K562 (cell line): ENCODE measurements around the gene SEH1L. TPM values are rescaled to one million over a fixed set of nuclear protein-coding genes. Genes with fewer than 3 reads are reported as not detected.
"Not testable (repeated sequence)": the region's sequence is repeated elsewhere in the genome, so short reads cannot be mapped to it uniquely, and the experiment has no call there.

ENCODE experiments used
- ATAC-seq: fragments of 200-7000 bp; cut with Tn5 transposase; 3 replicates; pipeline ENCODE4 v1.9.1; 2020; ENCODE audit warnings: moderate library complexity
- BruUV-seq: library from RNA; stranded (reverse); fragments of 400-500 nt; replicated peaks from 2 replicates; lab custom pipeline; 2021; lab: Mats Ljungman, UMichigan
- CTCF ChIA-PET: fragments of 300-600 bp; formaldehyde crosslinking; extraction: SDS; loops from one replicate; lab custom pipeline; 2021; ENCODE audit warnings: low intra/inter-chr PET ratio; lab: Yijun Ruan, JAX
- POLR2A ChIA-PET: fragments of 300-600, 350-650 bp; sonication (Branson Sonifier 250); formaldehyde crosslinking; extraction: SDS; loops from one replicate; lab custom pipeline; 2021; ENCODE audit warnings: antibody characterized with exemption, inconsistent platforms; lab: Yijun Ruan, JAX
- DNase-seq, 4 experiments: peaks; one replicate each; pipeline versions ENCODE4 v3.0.0 to v3.0.0-alpha.2; 2011 to 2018; ENCODE audit warnings: low spot score in 3 of 4, mixed read lengths in 3 of 4; ENCODE audit errors: extremely low read depth in 1 of 4
- FAIRE-seq: peaks from 2 replicates; lab custom pipeline; 2011; peaks lifted over from hg19 to GRCh38; lab: Jason Lieb, UNC
- H2AFZ ChIP-seq: 2 replicates; pipeline ENCODE4 v1.6.0; 2011; ENCODE audit warnings: low read depth, low read length, control low read depth, inconsistent platforms
- H3K27ac ChIP-seq: fragments of 200-600 bp; 3 replicates; pipeline ENCODE4 v1.8.0; 2011; ENCODE audit warnings: low read depth, mild to moderate bottlenecking, control low read depth, inconsistent platforms, low read length, moderate library complexity, mixed read lengths; ENCODE audit errors: extremely low read depth
- H3K27me3 ChIP-seq, 2 experiments: fragments of 300-600 bp in 1 of 2; 2 replicates in 1 of 2; 3 replicates in 1 of 2; pipeline versions ENCODE4 v1.6.0 to v1.8.0; 2011; ENCODE audit warnings: inconsistent platforms in 2 of 2, low read length in 2 of 2, mild to moderate bottlenecking in 1 of 2, mixed read lengths in 1 of 2, moderate library complexity in 1 of 2; ENCODE audit not compliant: control insufficient read depth in 2 of 2, insufficient read depth in 2 of 2
- H3K36me3 ChIP-seq: fragments of 300-600 bp; 3 replicates; pipeline ENCODE4 v1.8.0; 2011; ENCODE audit warnings: mild to moderate bottlenecking, low read length, inconsistent platforms; ENCODE audit not compliant: control insufficient read depth, insufficient read depth
- H3K4me1 ChIP-seq, 2 experiments: fragments of 200-600 bp in 1 of 2; replicated peaks in 1 of 2; 2 replicates in 1 of 2; 3 replicates in 1 of 2; pipeline versions ENCODE4 v1.5.1 to v1.8.0; 2011; ENCODE audit warnings: inconsistent platforms in 2 of 2, low read length in 2 of 2, mild to moderate bottlenecking in 1 of 2, mixed read lengths in 1 of 2, moderate library complexity in 1 of 2; ENCODE audit not compliant: control insufficient read depth in 2 of 2, insufficient read depth in 2 of 2
- H3K4me2 ChIP-seq: 2 replicates; pipeline ENCODE4 v1.6.1; 2011; ENCODE audit warnings: low read length, control low read depth, inconsistent platforms, mixed read lengths; ENCODE audit not compliant: insufficient read depth
- H3K4me3 ChIP-seq: fragments of 200-600 bp; sonication (generic), shearing (Covaris generic); 2 replicates; pipeline ENCODE4 v1.5.1; 2016; ENCODE audit warnings: control low read depth, inconsistent platforms
- H3K79me2 ChIP-seq: fragments of 200-600 bp; 3 replicates; pipeline ENCODE4 v1.8.0; 2011; ENCODE audit warnings: low read length, inconsistent platforms; ENCODE audit not compliant: control insufficient read depth, insufficient read depth
- H3K9ac ChIP-seq, 2 experiments: 2 replicates each; pipeline versions ENCODE4 v1.6.0 to v1.6.1; 2011; ENCODE audit warnings: low read depth in 2 of 2, low read length in 2 of 2, control low read depth in 1 of 2, inconsistent platforms in 1 of 2, mild to moderate bottlenecking in 1 of 2, mixed read lengths in 1 of 2; ENCODE audit not compliant: insufficient read depth in 1 of 2
- H3K9me1 ChIP-seq: one replicate; pipeline ENCODE4 v1.6.0; 2011; ENCODE audit warnings: inconsistent platforms, mild to moderate bottlenecking, low read length, moderate library complexity; ENCODE audit not compliant: control insufficient read depth, insufficient read depth
- H3K9me3 ChIP-seq: replicated peaks from 2 replicates; pipeline ENCODE4 v1.5.1; 2011; ENCODE audit warnings: low read depth, low read length, inconsistent platforms; ENCODE audit not compliant: control insufficient read depth, insufficient read depth
- H4K20me1 ChIP-seq: replicated peaks from 2 replicates; pipeline ENCODE4 v1.6.1; 2011; ENCODE audit warnings: low read length, inconsistent platforms, mixed read lengths; ENCODE audit not compliant: control insufficient read depth, insufficient read depth
- BCL6 ChIP-seq: fragments of 250-450 bp; sonication (Bioruptor Pico); IDR thresholded peaks from 2 replicates; pipeline ENCODE4 v1.4.0; 2020
- CHD1 ChIP-seq: fragments of 200-600 bp; sonication (generic); IDR thresholded peaks from one replicate; pipeline ENCODE4 v1.6.1; 2012; ENCODE audit warnings: mild to moderate bottlenecking, moderate library complexity, low read length, inconsistent platforms
- ELF2 ChIP-seq: fragments of 250-450 bp; sonication (Bioruptor Pico); IDR thresholded peaks from 2 replicates; pipeline ENCODE4 v1.5.0; 2021; ENCODE audit warnings: mild to moderate bottlenecking
- ZMIZ1 ChIP-seq, 2 experiments: fragments of 150-350 bp in 1 of 2; IDR thresholded peaks; 2 replicates each; pipeline ENCODE4 v1.6.1; 2012 to 2016; ENCODE audit warnings: low read depth in 2 of 2, low read length in 2 of 2, mild to moderate bottlenecking in 1 of 2, moderate library complexity in 1 of 2
- ZNF324 ChIP-seq: fragments of 250-450 bp; sonication (Bioruptor Pico); IDR thresholded peaks from 2 replicates; pipeline ENCODE4 v1.4.0; 2020; ENCODE audit warnings: mild to moderate bottlenecking
- ZNF511 ChIP-seq: sonication (generic); formaldehyde crosslinking; IDR thresholded peaks from 2 replicates; pipeline ENCODE4 v1.8.0; 2022; ENCODE audit warnings: mild to moderate bottlenecking, missing genetic modification reagents
- ZNF766 ChIP-seq: fragments of 200-800 bp; sonication (Bioruptor generic); conservative IDR thresholded peaks from 2 replicates; pipeline ENCODE4 v1.6.1; 2016; ENCODE audit warnings: missing genetic modification characterization, missing compliant biosample characterization
- WGBS: fragments of 100-300 bp; shearing (Covaris generic); methylation state at CpG from one replicate; pipeline ENCODE4 v1.1.6; 2016; ENCODE audit warnings: low coverage, mixed read lengths; ENCODE audit not compliant: insufficient coverage; ENCODE audit errors: missing lambda C conversion rate; 5-methylcytosine and 5-hydroxymethylcytosine counted together
- in situ Hi-C: fragments of 300-500 bp; cut with MboI; formaldehyde crosslinking; loops from 4 replicates; pipeline ENCODE4 v1.15.0; 2018; ENCODE audit warnings: inconsistent platforms, mixed read lengths
- intact Hi-C: fragments of 100-400 bp; cut with micrococcal nuclease; formaldehyde crosslinking; loops from 2 replicates; pipeline ENCODE4 v1.14.2; 2022
- polyA plus RNA-seq, 8 experiments: library from polyadenylated mRNA; depleted of rRNA in 4 of 8; stranded (reverse) in 5 of 8; unstranded in 3 of 8; fragments of >200 nt; fragmentation: Nextera tagmentation in 2 of 8; fragmentation: Illumina TruSeq in 1 of 8; extraction: Ambion mirVana in 2 of 8; extraction: Trizol in 1 of 8; gene quantifications; 2 replicates each; pipeline versions ENCODE4 v1.2.1 to v1.2.3, GENCODE V29; 2011 to 2014; ENCODE audit warnings: inconsistent platforms in 1 of 8, missing spikeins in 1 of 8
- total RNA-seq, 7 experiments: library from RNA; depleted of rRNA in 6 of 7; stranded (reverse); fragments of >200 nt in 6 of 7; fragmentation: Illumina TruSeq in 2 of 7; extraction: Trizol in 2 of 7; gene quantifications; 2 replicates each; pipeline versions ENCODE4 v1.2.1 to v1.2.3, GENCODE V29; 2011 to 2021; ENCODE audit warnings: low replicate concordance in 1 of 7

SEH1L gene
- total and polyA plus RNA-seq, 9 of the 15 experiments (the other 6 are each of a cell fraction or from before 2014, with no cell fraction given) = 62.2 to 180 (median 108) TPM

DNA sequence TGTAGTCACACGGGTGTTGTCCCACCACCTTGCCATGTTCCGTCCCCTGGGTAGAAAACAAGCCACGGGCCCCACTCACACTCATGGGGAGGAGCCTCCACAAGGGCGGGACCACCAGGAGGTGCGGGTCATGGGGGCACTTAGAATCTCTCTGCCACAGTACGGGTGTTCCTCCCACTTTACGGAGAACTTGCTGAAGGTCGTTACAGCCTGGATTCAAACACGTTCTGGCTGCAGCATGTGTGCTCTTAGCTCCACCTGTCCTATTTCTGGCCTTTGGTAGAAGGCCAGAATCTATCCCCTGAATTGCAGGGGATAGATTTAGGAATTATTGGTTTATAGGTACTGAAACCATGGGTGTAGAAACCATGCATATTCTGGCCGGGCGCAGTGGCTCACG is 28.5 kb downstream of the SEH1L start:
- peaks cover 70% of the 10 kb centered on the region for H3K36me3 ChIP-seq
- ChIA-PET POLR2A (interaction anchor here (0.7 to 2.7 kb wide), 4 partner anchors 9 to 20 kb away, joined by 3 to 16 read pairs (median 8); no protein-coding TSS in a partner anchor), CTCF (no interaction called here)
- in situ Hi-C loops = no loop called here
- no peak for DNase-seq
- no peak overlapping the region for H3K9ac ChIP-seq
- no TSS peak for BruUV-seq
- H3K27me3 ChIP-seq = no peaks in the 10 kb centered on the region
- H3K9me1 ChIP-seq = no peaks in the 10 kb centered on the region
- intact Hi-C loops = no loop called here
- H3K27ac ChIP-seq = no peak overlapping the region
- no peak overlapping the region for H3K4me2 ChIP-seq
- no peak for TF ChIP-seq ZMIZ1 (IDR thresholded peaks at IDR 0.05; ENCODE audit: low read depth in 2 of 2, low read length in 2 of 2)
- no peak for TF ChIP-seq ELF2 (CRISPR knock-in tag)
- no peak for TF ChIP-seq CHD1
- TF ChIP-seq ZNF766 (CRISPR knock-in tag) = no peak
- no peak for TF ChIP-seq BCL6 (CRISPR knock-in tag)
- no peak for TF ChIP-seq ZNF324 (CRISPR knock-in tag)
- TF ChIP-seq ZNF511 (CRISPR knock-in tag) = no peak
- H3K4me3 ChIP-seq = no peak overlapping the region
- no peaks in the 10 kb centered on the region; a peak in 1 of 5 replicates for H3K4me1 ChIP-seq
- H3K9me3 ChIP-seq = no peaks in the 10 kb centered on the region; the same call in 1 of the 2 replicates
- no peak for FAIRE-seq
- no peaks in the 10 kb centered on the region for H4K20me1 ChIP-seq
- H3K79me2 ChIP-seq = peaks cover 16% of the 10 kb centered on the region; the same call in 2 of the 3 replicates
- no peak for ATAC-seq
- no peak overlapping the region for H2AFZ ChIP-seq
- 94% methylated on average over 12 of the region's 12 CpGs for WGBS

DNA sequence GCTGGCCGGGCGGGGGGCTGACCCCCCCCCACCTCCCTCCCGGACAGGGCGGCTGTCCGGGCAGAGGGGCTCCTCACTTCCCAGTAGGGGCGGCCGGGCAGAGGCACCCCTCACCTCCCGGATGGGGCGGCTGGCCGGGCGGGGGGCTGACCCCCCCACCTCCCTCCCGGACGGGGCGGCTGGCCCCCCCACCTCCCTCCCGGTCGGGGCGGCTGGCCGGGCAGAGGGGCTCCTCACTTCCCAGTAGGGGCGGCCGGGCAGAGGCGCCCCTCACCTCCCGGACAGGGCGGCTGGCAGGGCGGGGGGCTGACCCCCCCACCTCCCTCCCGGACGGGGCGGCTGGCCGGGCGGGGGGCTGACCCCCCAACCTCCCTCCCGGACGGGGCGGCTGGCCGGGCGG is 32.3 kb downstream of the SEH1L start:
- intact Hi-C loops, H4K20me1 ChIP-seq, H3K4me1 ChIP-seq, H3K9me3 ChIP-seq, H3K9me1 ChIP-seq, H3K27me3 ChIP-seq, H3K4me3 ChIP-seq, DNase-seq, ATAC-seq, in situ Hi-C loops, H3K9ac ChIP-seq, FAIRE-seq, BruUV-seq, H3K4me2 ChIP-seq, POLR2A ChIA-PET, H2AFZ ChIP-seq, H3K27ac ChIP-seq, CTCF ChIA-PET: not testable (repeated sequence)
- peaks cover 68% of the 10 kb centered on the region for H3K36me3 ChIP-seq
- no CpG with 5 or more reads among the region's 34 CpGs for WGBS
- H3K79me2 ChIP-seq = peaks cover 11% of the 10 kb centered on the region; the same call in 1 of the 3 replicates
